Esophagus squamous epithelium (tissue), 5 donors: ENCODE data around the gene MSANTD7. TPM values are rescaled to one million over a fixed set of nuclear protein-coding genes. Genes with fewer than 3 reads are reported as not detected.

Experiments used
- DNase-seq: peaks from one replicate; lab custom pipeline; 2025; lab: John Stamatoyannopoulos, UW
- H3K27ac ChIP-seq, 4 donors: fragments of 200-600 bp; sonication (generic); one replicate each; pipeline ENCODE4 v1.5.1; 2016 to 2019; ENCODE audit warnings: mild to moderate bottlenecking in 1 of 4
- H3K27me3 ChIP-seq, 4 donors: fragments of 200-600 bp; sonication (generic); 1 replicate in 3 of 4; 2 replicates in 1 of 4; pipeline versions ENCODE4 v1.5.1 to v1.6.0; 2017 to 2021; ENCODE audit warnings: antibody characterized with exemption in 1 of 4
- H3K36me3 ChIP-seq, 3 donors: fragments of 200-600 bp; sonication (generic); one replicate each; pipeline ENCODE4 v1.5.1; 2016 to 2019
- H3K4me1 ChIP-seq, 3 donors: fragments of 200-600 bp; sonication (generic); one replicate each; pipeline ENCODE4 v1.5.1; 2017 to 2019
- H3K4me3 ChIP-seq, 4 donors: fragments of 200-600 bp; sonication (generic); 1 replicate in 3 of 4; 2 replicates in 1 of 4; pipeline ENCODE4 v1.5.1; 2016 to 2019; ENCODE audit warnings: mild to moderate bottlenecking in 2 of 4, moderate library complexity in 1 of 4
- H3K9me3 ChIP-seq, 3 donors: fragments of 200-600 bp; sonication (generic); one replicate each; pipeline ENCODE4 v1.5.1; 2016 to 2019
- POLR2A ChIP-seq, 4 donors: fragments of 450-650 bp; IDR thresholded peaks; one replicate each; pipeline ENCODE4 v1.6.1; 2017; ENCODE audit warnings: antibody characterized with exemption in 4 of 4, mild to moderate bottlenecking in 4 of 4, moderate library complexity in 3 of 4
- WGBS, 2 donors: methylation state at CpG; one replicate each; pipeline ENCODE4 v1.1.5; 2018; 5-methylcytosine and 5-hydroxymethylcytosine counted together
- intact Hi-C: fragments of 100-400 bp; cut with DNase I; formaldehyde crosslinking; loops from one replicate; pipeline ENCODE4 v1.15.0; 2022
- total RNA-seq, 4 donors: library from RNA; depleted of rRNA; stranded (reverse); fragments of >200 nt; gene quantifications; one replicate each; pipeline ENCODE4 v1.1.0, GENCODE V29; 2016
- TF ChIP-seq, protein P1 (sequence below), 6 experiments: fragments of 450-650 bp in 4 of 6; fragments of 200-600 bp in 2 of 6; sonication (generic) in 2 of 6; IDR thresholded peaks; one replicate each; pipeline ENCODE4 v1.5.1; 2016 to 2019; ENCODE audit warnings: antibody characterized with exemption in 6 of 6, mild to moderate bottlenecking in 4 of 6, moderate library complexity in 4 of 6
- donor health status: DM: yes; HTN: yes; CAD: no.

The MSANTD7 gene
- total RNA-seq, 4 donors from 2014 or later: 7.3 to 9.2 (median 8.2) TPM

DNA sequence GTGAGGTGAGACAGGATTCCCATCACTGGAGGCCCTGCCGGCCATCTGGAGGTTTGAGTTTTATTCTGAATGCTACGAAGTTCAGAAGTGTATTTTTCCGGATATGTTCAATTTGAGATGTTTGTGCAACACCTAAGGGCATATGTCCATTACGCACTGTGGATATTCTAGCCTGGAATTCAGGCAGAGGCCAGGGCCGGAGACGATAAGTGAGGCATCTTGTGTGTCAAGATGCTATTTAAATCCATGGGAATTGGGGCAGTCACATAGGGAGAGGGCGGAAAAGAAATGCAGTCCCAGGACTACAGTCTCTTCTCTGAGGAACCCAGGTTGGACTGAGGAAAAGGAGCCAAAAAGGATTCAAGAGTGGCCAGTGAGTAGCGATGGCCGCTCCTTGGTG, 38.7 kb downstream of the MSANTD7 start:
- Histone ChIP-seq H3K9me3 (no peaks in the 10 kb centered on the region), H3K27ac (peak overlapping the region in 1 of 4 donors; percentile 97), H3K36me3 (no peaks in the 10 kb centered on the region), H3K4me3 (peak overlapping the region in 1 of 4 donors; percentile 95), H3K4me1 (peaks cover 0 to 31% (median 15%) of the 10 kb centered on the region in 3 donors), H3K27me3 (no peaks in the 10 kb centered on the region)
- TF ChIP-seq, protein P1, sequence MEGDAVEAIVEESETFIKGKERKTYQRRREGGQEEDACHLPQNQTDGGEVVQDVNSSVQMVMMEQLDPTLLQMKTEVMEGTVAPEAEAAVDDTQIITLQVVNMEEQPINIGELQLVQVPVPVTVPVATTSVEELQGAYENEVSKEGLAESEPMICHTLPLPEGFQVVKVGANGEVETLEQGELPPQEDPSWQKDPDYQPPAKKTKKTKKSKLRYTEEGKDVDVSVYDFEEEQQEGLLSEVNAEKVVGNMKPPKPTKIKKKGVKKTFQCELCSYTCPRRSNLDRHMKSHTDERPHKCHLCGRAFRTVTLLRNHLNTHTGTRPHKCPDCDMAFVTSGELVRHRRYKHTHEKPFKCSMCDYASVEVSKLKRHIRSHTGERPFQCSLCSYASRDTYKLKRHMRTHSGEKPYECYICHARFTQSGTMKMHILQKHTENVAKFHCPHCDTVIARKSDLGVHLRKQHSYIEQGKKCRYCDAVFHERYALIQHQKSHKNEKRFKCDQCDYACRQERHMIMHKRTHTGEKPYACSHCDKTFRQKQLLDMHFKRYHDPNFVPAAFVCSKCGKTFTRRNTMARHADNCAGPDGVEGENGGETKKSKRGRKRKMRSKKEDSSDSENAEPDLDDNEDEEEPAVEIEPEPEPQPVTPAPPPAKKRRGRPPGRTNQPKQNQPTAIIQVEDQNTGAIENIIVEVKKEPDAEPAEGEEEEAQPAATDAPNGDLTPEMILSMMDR (IDR thresholded peaks at IDR 0.05): no peak
- TF ChIP-seq POLR2A (IDR thresholded peaks at IDR 0.05): no peak
- intact Hi-C loops: loop anchor here (10.0 kb wide), 1 partner anchor 78 kb away; the partner anchor contains the start of genes DCLRE1C and MEIG1
- no peak for DNase-seq
- 84 to 85% methylated on average over 9 of the region's 9 CpGs for WGBS, 2 donors

DNA sequence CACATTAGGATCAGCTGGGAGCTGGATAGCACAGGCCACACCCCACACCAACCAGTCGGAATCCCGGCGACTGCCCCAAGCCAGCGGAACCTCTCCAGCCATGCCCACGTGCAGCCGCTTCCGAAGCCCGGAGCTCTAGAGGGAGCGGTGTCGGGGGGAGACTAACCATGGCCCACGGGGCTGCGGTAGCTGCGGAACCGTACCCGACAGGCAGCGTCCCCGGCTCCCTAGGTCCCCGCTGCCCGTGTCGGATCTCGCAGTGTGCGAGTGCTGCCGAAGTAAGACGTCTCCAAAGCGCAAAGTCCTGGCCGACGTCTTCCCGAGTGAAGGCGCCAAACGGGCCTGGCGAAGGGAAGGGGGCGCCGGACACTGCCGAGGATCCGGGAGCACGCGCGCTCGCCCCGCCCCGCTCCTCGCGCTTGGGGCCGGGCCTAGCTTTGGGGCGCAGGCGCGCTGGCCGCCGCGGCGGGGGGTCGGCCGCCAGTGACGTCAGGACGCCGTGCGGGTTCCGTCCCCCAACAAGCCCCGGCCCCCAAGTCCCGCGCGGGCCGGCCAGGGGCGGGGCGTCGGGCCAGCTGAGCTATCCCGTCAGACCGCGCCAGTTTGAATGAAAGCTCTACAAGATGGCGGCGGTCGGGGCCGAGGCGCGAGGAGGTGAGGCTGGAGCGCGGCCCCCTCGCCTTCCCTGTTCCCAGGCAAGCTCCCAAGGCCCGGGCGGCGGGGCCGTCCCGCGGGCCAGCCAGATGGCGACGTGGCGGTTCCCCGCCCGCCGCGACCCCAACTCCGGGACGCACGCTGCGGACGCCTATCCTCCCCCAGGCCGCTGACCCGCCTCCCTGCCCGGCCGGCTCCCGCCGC, 40.4 kb downstream of the MSANTD7 start, which contains the start of gene SUV39H2:
TSS of gene SUV39H2 (plus strand) at position 601 of the 858 bp plus-strand sequence. CDS start at position 624, 23 bp downstream.
- Histone ChIP-seq H3K27ac (peak within 1 kb of the TSS; percentile 94 to 98 (median 98)), H3K9me3 (no peaks in the 10 kb centered on the region), H3K4me1 (peaks cover 0 to 31% (median 15%) of the 10 kb centered on the region in 3 donors), H3K27me3 (no peaks in the 10 kb centered on the region), H3K36me3 (no peaks in the 10 kb centered on the region), H3K4me3 (peak within 1 kb of the TSS; percentile 70 to 97 (median 95))
- intact Hi-C loops: loop anchor here (10.0 kb wide), 1 partner anchor 76 kb away; the partner anchor contains the start of genes DCLRE1C and MEIG1
- WGBS, 2 donors: no CpG with 5 or more reads among the region's 102 CpGs
- TF ChIP-seq, protein P1 (IDR thresholded peaks at IDR 0.05): peak in 1 of 6 experiments; percentile 12
- peak in 2 of 4 donors; percentile 59 to 81 for TF ChIP-seq POLR2A (IDR thresholded peaks at IDR 0.05)
- DNase-seq: peak; percentile 56

DNA sequence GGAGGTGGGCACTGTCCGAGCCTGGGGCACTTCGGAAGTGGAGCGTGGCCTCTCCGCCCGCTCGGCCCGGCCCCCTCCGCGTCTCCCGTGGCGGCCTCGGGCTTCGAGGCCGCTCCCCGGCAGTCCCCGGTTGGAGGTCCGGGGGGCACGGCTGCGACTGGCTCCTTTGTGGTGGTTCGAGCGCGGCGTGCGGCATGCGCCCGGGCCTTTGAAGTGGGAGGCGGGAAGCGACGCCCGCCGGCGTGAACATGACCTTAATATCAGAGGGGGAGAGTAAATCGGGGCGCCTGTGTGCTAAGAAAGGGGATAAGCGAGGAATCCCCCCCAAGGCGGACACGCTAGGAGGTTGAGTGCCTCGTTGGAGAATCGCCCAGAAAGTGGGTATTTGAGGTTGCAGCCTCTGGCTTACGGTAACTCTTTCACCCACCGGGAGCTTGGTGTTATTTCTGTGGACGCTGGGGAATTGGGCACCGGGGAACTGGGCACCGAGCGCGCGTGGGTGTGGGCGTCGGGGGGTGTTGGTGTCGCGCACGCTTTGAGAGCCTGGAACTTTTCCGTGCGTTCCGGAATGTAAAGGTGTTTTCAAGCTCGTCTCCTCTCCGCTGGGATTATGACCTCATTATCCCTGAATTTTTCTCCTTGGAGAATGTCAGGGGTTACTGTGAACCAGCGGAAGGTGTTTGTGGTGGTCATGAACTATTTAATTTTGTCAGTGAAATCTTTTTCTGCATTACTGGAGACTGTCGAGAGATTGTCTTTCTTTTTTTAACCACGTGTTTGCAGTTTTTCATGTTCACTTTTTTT, 41.2 kb downstream of the MSANTD7 start:
- no peak for DNase-seq
- Histone ChIP-seq H3K27me3 (no peaks in the 10 kb centered on the region), H3K9me3 (no peaks in the 10 kb centered on the region), H3K27ac (peak overlapping the region; percentile 94 to 98 (median 98)), H3K36me3 (no peaks in the 10 kb centered on the region), H3K4me1 (peaks cover 0 to 31% (median 15%) of the 10 kb centered on the region in 3 donors), H3K4me3 (peak overlapping the region; percentile 70 to 97 (median 95))
- 1 to 5% methylated on average over 5 to 27 of the region's 60 CpGs for WGBS, 2 donors
- TF ChIP-seq, protein P1 (IDR thresholded peaks at IDR 0.05): no peak
- no peak for TF ChIP-seq POLR2A (IDR thresholded peaks at IDR 0.05)
- intact Hi-C loops: loop anchor here (10.0 kb wide), 1 partner anchor 75 kb away; the partner anchor contains the start of genes DCLRE1C and MEIG1

DNA sequence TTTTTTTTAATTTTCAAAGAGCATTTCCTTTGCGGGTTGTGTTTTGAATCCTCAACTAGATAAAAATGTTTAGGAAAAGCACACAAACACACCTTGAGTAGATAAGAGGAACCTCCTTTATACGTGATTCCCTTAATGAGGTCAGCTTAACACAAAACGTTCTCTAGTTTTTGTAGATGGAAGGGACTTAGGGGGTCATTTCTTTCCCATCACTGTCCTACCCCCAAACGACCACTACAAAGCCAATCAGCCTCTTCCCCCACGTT, 41.8 kb downstream of the MSANTD7 start:
- H3K4me1 ChIP-seq: peaks cover 0 to 31% (median 15%) of the 10 kb centered on the region in 3 donors
- H3K27me3 ChIP-seq: no peaks in the 10 kb centered on the region
- no peak for TF ChIP-seq POLR2A (IDR thresholded peaks at IDR 0.05)
- TF ChIP-seq, protein P1 (IDR thresholded peaks at IDR 0.05): no peak
- peak overlapping the region; percentile 70 to 97 (median 95) for H3K4me3 ChIP-seq
- no peaks in the 10 kb centered on the region for H3K9me3 ChIP-seq
- no peak for DNase-seq
- 0 to 3% methylated on average over 5 of the region's 5 CpGs for WGBS, 2 donors
- H3K27ac ChIP-seq: peak overlapping the region in 1 of 4 donors; percentile 97
- intact Hi-C loops: loop anchor here (10.0 kb wide), 1 partner anchor 75 kb away; the partner anchor contains the start of genes DCLRE1C and MEIG1
- no peaks in the 10 kb centered on the region for H3K36me3 ChIP-seq
